K562 (cell line): Measurements from ENCODE around the gene KMT2E.

Experiments used
- FOXM1 ChIP-seq, 2 experiments: fragments of 450-650 bp in 1 of 2; sonication (generic) in 1 of 2; formaldehyde crosslinking in 1 of 2; IDR thresholded peaks; 2 replicates each; pipeline versions ENCODE4 v1.6.1 to v1.9.0; 2017 to 2022; ENCODE audit warnings: low read depth in 2 of 2, mild to moderate bottlenecking in 2 of 2, missing genetic modification reagents in 1 of 2, moderate library complexity in 1 of 2
- HNRNPLL ChIP-seq: fragments of 200-400 bp; formaldehyde crosslinking; IDR thresholded peaks from 2 replicates; pipeline ENCODE4 v1.6.1; 2017; ENCODE audit warnings: low read length, low read depth, mild to moderate bottlenecking; ENCODE audit not compliant: poor library complexity, severe bottlenecking
- MED1 ChIP-seq: sonication (generic); formaldehyde crosslinking; IDR thresholded peaks from 2 replicates; pipeline ENCODE4 v1.8.1; 2023; ENCODE audit warnings: missing genetic modification reagents, borderline replicate concordance
- NBN ChIP-seq: fragments of 450-650 bp; IDR thresholded peaks from 2 replicates; pipeline ENCODE4 v1.6.1; 2016; ENCODE audit warnings: low read depth, mild to moderate bottlenecking
- POLR2AphosphoS5 ChIP-seq: IDR thresholded peaks from 2 replicates; pipeline ENCODE4 v1.6.1; 2011; ENCODE audit warnings: mild to moderate bottlenecking, low read depth, low read length, moderate library complexity; ENCODE audit not compliant: control insufficient read depth, insufficient read depth
- SP1 ChIP-seq: sonication (generic); formaldehyde crosslinking; IDR thresholded peaks from 2 replicates; pipeline ENCODE4 v1.8.1; 2022; ENCODE audit warnings: mild to moderate bottlenecking, missing genetic modification reagents
- SP2 ChIP-seq: IDR thresholded peaks from 2 replicates; pipeline ENCODE4 v1.6.1; 2011; ENCODE audit warnings: mild to moderate bottlenecking, low read depth, low read length, moderate library complexity; ENCODE audit not compliant: poor library complexity, severe bottlenecking; ENCODE audit errors: extremely low read depth
- SREBF1 ChIP-seq: fragments of 150-350 bp; IDR thresholded peaks from 2 replicates; pipeline ENCODE4 v1.6.1; 2014; ENCODE audit warnings: antibody characterized with exemption, low read depth, low read length, borderline replicate concordance
- SREBF2 ChIP-seq: sonication (generic); formaldehyde crosslinking; IDR thresholded peaks from 2 replicates; pipeline ENCODE4 v1.4.0; 2020; ENCODE audit warnings: mild to moderate bottlenecking, missing genetic modification reagents
- ZKSCAN1 ChIP-seq: fragments of 150-350 bp; IDR thresholded peaks from 2 replicates; pipeline ENCODE4 v1.6.1; 2016; ENCODE audit warnings: low read depth, low read length
- ZNF121 ChIP-seq: sonication (generic); formaldehyde crosslinking; conservative IDR thresholded peaks from 2 replicates; pipeline ENCODE4 v1.8.0; 2022; ENCODE audit warnings: missing genetic modification reagents

DNA sequence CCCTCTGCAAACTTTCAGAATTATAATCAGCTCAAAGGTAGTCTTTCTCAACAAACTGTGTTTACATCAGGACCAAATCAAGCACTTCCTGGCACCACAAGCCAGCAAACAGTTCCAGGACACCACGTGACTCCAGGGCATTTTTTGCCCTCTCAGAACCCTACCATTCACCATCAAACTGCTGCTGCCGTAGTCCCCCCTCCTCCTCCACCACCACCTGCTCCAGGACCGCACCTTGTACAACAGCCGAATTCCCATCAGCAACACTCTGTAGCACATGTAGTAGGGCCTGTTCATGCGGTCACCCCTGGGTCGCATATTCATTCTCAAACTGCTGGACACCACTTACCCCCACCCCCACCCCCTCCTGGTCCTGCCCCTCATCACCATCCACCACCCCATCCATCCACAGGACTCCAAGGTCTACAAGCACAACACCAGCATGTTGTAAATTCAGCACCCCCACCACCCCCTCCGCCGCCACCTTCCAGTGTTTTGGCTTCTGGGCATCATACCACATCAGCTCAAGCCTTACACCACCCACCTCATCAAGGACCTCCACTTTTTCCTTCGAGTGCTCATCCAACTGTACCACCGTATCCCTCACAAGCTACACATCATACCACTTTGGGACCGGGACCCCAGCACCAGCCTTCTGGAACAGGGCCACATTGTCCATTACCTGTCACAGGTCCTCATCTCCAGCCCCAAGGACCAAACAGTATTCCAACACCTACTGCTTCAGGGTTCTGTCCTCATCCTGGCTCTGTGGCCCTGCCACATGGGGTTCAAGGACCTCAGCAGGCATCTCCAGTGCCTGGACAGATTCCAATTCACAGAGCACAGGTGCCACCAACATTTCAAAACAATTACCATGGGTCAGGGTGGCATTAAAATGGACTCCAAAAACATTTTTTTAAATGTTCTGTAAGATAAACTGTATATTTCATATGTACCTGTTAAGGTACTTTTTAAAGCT is 98.7 kb downstream of the KMT2E start:
- no peak for TF ChIP-seq POLR2AphosphoS5
- no peak for TF ChIP-seq SREBF2 (CRISPR knock-in tag)
- TF ChIP-seq ZKSCAN1: no peak
- no peak for TF ChIP-seq SP2
- TF ChIP-seq SP1 (CRISPR knock-in tag): no peak
- no peak for TF ChIP-seq ZNF121
- TF ChIP-seq HNRNPLL: no peak
- TF ChIP-seq MED1 (CRISPR knock-in tag): no peak
- no peak for TF ChIP-seq NBN
- no peak for TF ChIP-seq SREBF1
- TF ChIP-seq FOXM1 (IDR thresholded peaks at IDR 0.05; ENCODE audit: low read depth): no peak
- TF ChIP-seq FOXM1 (CRISPR knock-in tag; IDR thresholded peaks at IDR 0.05; ENCODE audit: low read depth): no peak
